ENCODE measurements around the gene PEAK1.
"Not testable (repeated sequence)": the region's sequence is repeated elsewhere in the genome, so short reads cannot be mapped to it uniquely, and the experiment has no call there.

PEAK1 gene

GRCh38 chr15:77208241-77208640 lies 211.7 kb downstream of the PEAK1 start:
- CTCF ChIA-PET: no interaction called here
- peaks cover 8% of the 10 kb centered on the region for H3K36me3 Mint-ChIP-seq
- DNase-seq: no peak
- H3K9me3 Mint-ChIP-seq: peaks cover 2% of the 10 kb centered on the region
- no peak overlapping the region for H3K4me3 Mint-ChIP-seq
- H3K27ac Mint-ChIP-seq: no peak overlapping the region
- no peaks in the 10 kb centered on the region for H3K27me3 Mint-ChIP-seq
- no peaks in the 10 kb centered on the region for H3K4me1 Mint-ChIP-seq

- H3K27me3 Mint-ChIP-seq: no peaks in the 10 kb centered on the region
- H3K4me1 Mint-ChIP-seq: no peaks in the 10 kb centered on the region
- CTCF ChIA-PET: interaction anchor here (1.0 kb wide), 1 partner anchor 13 kb away, joined by 4 read pairs; no protein-coding TSS in a partner anchor
- DNase-seq: no peak
- H3K9me3 Mint-ChIP-seq: peaks cover 6% of the 10 kb centered on the region
- H3K36me3 Mint-ChIP-seq: peaks cover 9% of the 10 kb centered on the region
- no peak overlapping the region for H3K27ac Mint-ChIP-seq
- H3K4me3 Mint-ChIP-seq: no peak overlapping the region
These were observed 218.2 kb downstream of the PEAK1 start for GRCh38 chr15:77201665-77202064.

GRCh38 chr15:77196381-77196780 lies 223.5 kb downstream of the PEAK1 start:
- H3K36me3 Mint-ChIP-seq: peaks cover 9% of the 10 kb centered on the region
- no peaks in the 10 kb centered on the region for H3K4me1 Mint-ChIP-seq
- no peak overlapping the region for H3K4me3 Mint-ChIP-seq
- no peaks in the 10 kb centered on the region for H3K27me3 Mint-ChIP-seq
- CTCF ChIA-PET: no interaction called here
- peaks cover 6% of the 10 kb centered on the region for H3K9me3 Mint-ChIP-seq
- no peak overlapping the region for H3K27ac Mint-ChIP-seq
- DNase-seq: no peak

- peaks cover 6% of the 10 kb centered on the region for H3K9me3 Mint-ChIP-seq
- no peak overlapping the region for H3K4me3 Mint-ChIP-seq
- no peaks in the 10 kb centered on the region for H3K27me3 Mint-ChIP-seq
- DNase-seq: no peak
- H3K27ac Mint-ChIP-seq: no peak overlapping the region
- CTCF ChIA-PET: no interaction called here
- no peaks in the 10 kb centered on the region for H3K4me1 Mint-ChIP-seq
- H3K36me3 Mint-ChIP-seq: peaks cover 9% of the 10 kb centered on the region
These were observed 224.3 kb downstream of the PEAK1 start for GRCh38 chr15:77195586-77195985.

GRCh38 chr15:77192451-77192850 lies 227.5 kb downstream of the PEAK1 start:
- no peaks in the 10 kb centered on the region for H3K27me3 Mint-ChIP-seq
- no peak for DNase-seq
- H3K36me3 Mint-ChIP-seq: no peaks in the 10 kb centered on the region
- H3K27ac Mint-ChIP-seq: no peak overlapping the region
- no peak overlapping the region for H3K4me3 Mint-ChIP-seq
- CTCF ChIA-PET: no interaction called here
- H3K9me3 Mint-ChIP-seq: no peaks in the 10 kb centered on the region
- H3K4me1 Mint-ChIP-seq: peaks cover 16% of the 10 kb centered on the region

GRCh38 chr15:77191230-77191834 lies 228.6 kb downstream of the PEAK1 start:
- H3K4me1 Mint-ChIP-seq: peaks cover 26% of the 10 kb centered on the region
- H3K27me3 Mint-ChIP-seq: no peaks in the 10 kb centered on the region
- H3K36me3 Mint-ChIP-seq: no peaks in the 10 kb centered on the region
- H3K4me3 Mint-ChIP-seq: no peak overlapping the region
- no peaks in the 10 kb centered on the region for H3K9me3 Mint-ChIP-seq
- no peak overlapping the region for H3K27ac Mint-ChIP-seq
- DNase-seq: no peak
- CTCF ChIA-PET: interaction anchor here (1.4 to 12.3 kb wide), 2 partner anchors 9 to 305 kb away, joined by 4 to 151 read pairs; no protein-coding TSS in a partner anchor

GRCh38 chr15:77187751-77188464 lies 232.0 kb downstream of the PEAK1 start:
- DNase-seq: no peak
- no peak overlapping the region for H3K4me3 Mint-ChIP-seq
- H3K27me3 Mint-ChIP-seq: no peaks in the 10 kb centered on the region

GRCh38 chr15:77186594-77187011 lies 233.3 kb downstream of the PEAK1 start:
- CTCF ChIA-PET: interaction anchor here (0.9 to 12.3 kb wide), 13 partner anchors 12 to 357 kb away, joined by 3 to 151 read pairs (median 5); no protein-coding TSS in a partner anchor
- peaks cover 46% of the 10 kb centered on the region for H3K4me1 Mint-ChIP-seq
- no peaks in the 10 kb centered on the region for H3K9me3 Mint-ChIP-seq
- peak; percentile 29 for DNase-seq
- no peak overlapping the region for H3K27ac Mint-ChIP-seq
- no peaks in the 10 kb centered on the region for H3K27me3 Mint-ChIP-seq
- no peak overlapping the region for H3K4me3 Mint-ChIP-seq
- no peaks in the 10 kb centered on the region for H3K36me3 Mint-ChIP-seq

More at GRCh38 chr15:77187751-77188464, 232.0 kb downstream of the PEAK1 start:
- no peaks in the 10 kb centered on the region for H3K9me3 Mint-ChIP-seq
- CTCF ChIA-PET: interaction anchor here (1.0 to 12.3 kb wide), 10 partner anchors 9 to 355 kb away, joined by 3 to 151 read pairs (median 7); no protein-coding TSS in a partner anchor
- H3K4me1 Mint-ChIP-seq: peaks cover 33% of the 10 kb centered on the region
- no peak overlapping the region for H3K27ac Mint-ChIP-seq
- no peaks in the 10 kb centered on the region for H3K36me3 Mint-ChIP-seq

- Mint-ChIP-seq H3K4me1 (peaks cover 59% of the 10 kb centered on the region), H3K36me3 (peaks cover 5% of the 10 kb centered on the region), H3K27me3 (no peaks in the 10 kb centered on the region), H3K27ac (no peak overlapping the region), H3K4me3 (no peak overlapping the region), H3K9me3 (no peaks in the 10 kb centered on the region)
- CTCF ChIA-PET: interaction anchor here (0.9 to 12.3 kb wide), 5 partner anchors 66 to 358 kb away, joined by 3 to 151 read pairs (median 25); no protein-coding TSS in a partner anchor
- DNase-seq: no peak
These were observed 234.6 kb downstream of the PEAK1 start for GRCh38 chr15:77185242-77185785.

- H3K27me3 Mint-ChIP-seq, H3K9me3 Mint-ChIP-seq, DNase-seq, H3K4me3 Mint-ChIP-seq, H3K36me3 Mint-ChIP-seq, H3K27ac Mint-ChIP-seq: not testable (repeated sequence)
- H3K4me1 Mint-ChIP-seq: peaks cover 69% of the 10 kb centered on the region
- CTCF ChIA-PET: interaction anchor here (2.0 to 12.3 kb wide), 3 partner anchors 312 to 359 kb away, joined by 8 to 151 read pairs (median 57); no protein-coding TSS in a partner anchor
These were observed 235.6 kb downstream of the PEAK1 start for GRCh38 chr15:77184352-77184751.

GRCh38 chr15:77183066-77183465 lies 236.8 kb downstream of the PEAK1 start:
- Mint-ChIP-seq H3K36me3 (peaks cover 14% of the 10 kb centered on the region), H3K27me3 (no peaks in the 10 kb centered on the region), H3K4me1 (peaks cover 71% of the 10 kb centered on the region), H3K27ac (no peak overlapping the region), H3K4me3 (no peak overlapping the region), H3K9me3 (no peaks in the 10 kb centered on the region)
- CTCF ChIA-PET: interaction anchor here (1.1 to 12.3 kb wide), 4 partner anchors 8 to 360 kb away, joined by 4 to 151 read pairs (median 8); no protein-coding TSS in a partner anchor
- DNase-seq: no peak

GRCh38 chr15:77181305-77182074 lies 238.4 kb downstream of the PEAK1 start:
- Mint-ChIP-seq H3K9me3 (no peaks in the 10 kb centered on the region), H3K4me1 (peaks cover 58% of the 10 kb centered on the region), H3K27ac (peak overlapping the region; percentile 70), H3K4me3 (peak overlapping the region; percentile 6), H3K27me3 (no peaks in the 10 kb centered on the region), H3K36me3 (peaks cover 17% of the 10 kb centered on the region)
- peak; percentile 31 for DNase-seq
- CTCF ChIA-PET: interaction anchor here (0.8 to 12.3 kb wide), 6 partner anchors 9 to 314 kb away, joined by 3 to 151 read pairs (median 5); no protein-coding TSS in a partner anchor

GRCh38 chr15:77180757-77181156 lies 239.1 kb downstream of the PEAK1 start:
- peaks cover 58% of the 10 kb centered on the region for H3K4me1 Mint-ChIP-seq
- no peak overlapping the region for H3K27ac Mint-ChIP-seq
- no peaks in the 10 kb centered on the region for H3K9me3 Mint-ChIP-seq
- no peak overlapping the region for H3K4me3 Mint-ChIP-seq
- CTCF ChIA-PET: interaction anchor here (2.1 to 12.3 kb wide), 3 partner anchors 21 to 363 kb away, joined by 10 to 151 read pairs (median 10); no protein-coding TSS in a partner anchor
- H3K36me3 Mint-ChIP-seq: peaks cover 17% of the 10 kb centered on the region
- no peaks in the 10 kb centered on the region for H3K27me3 Mint-ChIP-seq
- DNase-seq: no peak

Measured in activated naive CD4-positive, alpha-beta T cell treated with anti-CD3 and anti-CD28 coated beads, Interleukin-2, amount 10 ng/mL, durations not matched to agents 7 days and 5 days (primary cell).